Measurements from ENCODE around the gene KRTAP4-4. TPM values are rescaled to one million over a fixed set of nuclear protein-coding genes. Genes with fewer than 3 reads are reported as not detected.

The KRTAP4-4 gene
- total RNA-seq, 1 experiment from 2014 or later: not detected

DNA sequence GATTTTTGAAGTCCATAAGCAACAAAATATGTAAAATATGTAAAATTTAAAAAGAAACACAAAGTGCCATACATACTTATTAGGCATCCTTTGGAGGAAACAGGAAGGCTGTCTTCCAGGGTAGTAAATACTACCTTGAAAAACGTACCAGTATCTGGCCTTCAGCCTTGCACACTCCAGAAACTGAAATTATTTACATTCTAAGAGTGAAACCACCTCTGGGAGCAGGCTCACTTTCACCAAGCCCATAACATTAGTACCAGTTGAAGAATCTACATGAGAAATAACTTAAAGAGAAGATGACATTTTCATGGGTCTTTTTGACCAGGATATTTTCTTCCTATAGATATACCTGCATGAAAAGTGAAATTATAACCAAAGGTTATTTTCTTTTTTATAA lies 35.5 kb upstream of the KRTAP4-4 start:
- H2AFZ ChIP-seq (ENCODE audit: low read length): no peak overlapping the region
- no peak overlapping the region for H4K8ac ChIP-seq (replicated peaks; ENCODE audit: insufficient read length, low read depth, low read length)
- no peak overlapping the region for H2AK5ac ChIP-seq (ENCODE audit: insufficient read length, low read length)
- H2BK5ac ChIP-seq (ENCODE audit: insufficient read length, low read length): no peak overlapping the region
- no peak overlapping the region for H3K9ac ChIP-seq (ENCODE audit: extremely low read depth, insufficient read length, low read length)
- no peaks in the 10 kb centered on the region for H3K79me1 ChIP-seq (ENCODE audit: insufficient read depth, low read depth, low read length, poor library complexity, severe bottlenecking)
- H3K4me3 Mint-ChIP-seq: no peak overlapping the region
- H3K23ac ChIP-seq (ENCODE audit: insufficient read length, low read depth, low read length): no peak overlapping the region
- H2BK12ac ChIP-seq (ENCODE audit: insufficient read length, low read depth, low read length): no peak overlapping the region
- no peaks in the 10 kb centered on the region for H3K4me1 Mint-ChIP-seq
- TF ChIP-seq, protein P1, sequence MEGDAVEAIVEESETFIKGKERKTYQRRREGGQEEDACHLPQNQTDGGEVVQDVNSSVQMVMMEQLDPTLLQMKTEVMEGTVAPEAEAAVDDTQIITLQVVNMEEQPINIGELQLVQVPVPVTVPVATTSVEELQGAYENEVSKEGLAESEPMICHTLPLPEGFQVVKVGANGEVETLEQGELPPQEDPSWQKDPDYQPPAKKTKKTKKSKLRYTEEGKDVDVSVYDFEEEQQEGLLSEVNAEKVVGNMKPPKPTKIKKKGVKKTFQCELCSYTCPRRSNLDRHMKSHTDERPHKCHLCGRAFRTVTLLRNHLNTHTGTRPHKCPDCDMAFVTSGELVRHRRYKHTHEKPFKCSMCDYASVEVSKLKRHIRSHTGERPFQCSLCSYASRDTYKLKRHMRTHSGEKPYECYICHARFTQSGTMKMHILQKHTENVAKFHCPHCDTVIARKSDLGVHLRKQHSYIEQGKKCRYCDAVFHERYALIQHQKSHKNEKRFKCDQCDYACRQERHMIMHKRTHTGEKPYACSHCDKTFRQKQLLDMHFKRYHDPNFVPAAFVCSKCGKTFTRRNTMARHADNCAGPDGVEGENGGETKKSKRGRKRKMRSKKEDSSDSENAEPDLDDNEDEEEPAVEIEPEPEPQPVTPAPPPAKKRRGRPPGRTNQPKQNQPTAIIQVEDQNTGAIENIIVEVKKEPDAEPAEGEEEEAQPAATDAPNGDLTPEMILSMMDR (conservative IDR thresholded peaks at IDR 0.05): no peak
- H3K27me3 ChIP-seq (ENCODE audit: insufficient read depth, low read length): no peaks in the 10 kb centered on the region
- no peak overlapping the region for H3K14ac ChIP-seq (ENCODE audit: insufficient read depth, low read length)
- DNase-seq: no peak
- H3K27ac ChIP-seq (ENCODE audit: insufficient read length, low read depth, low read length): no peak overlapping the region
- WGBS (ENCODE audit: extremely low coverage, insufficient read length, low lambda C conversion rate): no CpG with 5 or more reads among the region's 1 CpG
- no peaks in the 10 kb centered on the region for H3K23me2 ChIP-seq (ENCODE audit: insufficient read length, low read depth, low read length, poor library complexity, severe bottlenecking)
- H3T11ph ChIP-seq (ENCODE audit: low read length): no peak overlapping the region
- H3K9me3 Mint-ChIP-seq: peaks cover 7 to 12% of the 10 kb centered on the region in 2 experiments; a peak in 4 of 5 replicates
- H3K56ac ChIP-seq (ENCODE audit: insufficient read length, low read depth, low read length): no peak overlapping the region
- H3K79me2 ChIP-seq (ENCODE audit: insufficient read depth, low read length): no peaks in the 10 kb centered on the region
- no peak overlapping the region for H2BK15ac ChIP-seq (ENCODE audit: low read depth, low read length)
- H4K20me1 ChIP-seq (ENCODE audit: control insufficient read depth, insufficient read depth, insufficient read length): no peaks in the 10 kb centered on the region
- H4K5ac ChIP-seq (ENCODE audit: insufficient read length, low read depth, low read length): no peak overlapping the region
- H3K18ac ChIP-seq (ENCODE audit: insufficient read length, low read depth, low read length): no peak overlapping the region
- no peak overlapping the region for H2BK120ac ChIP-seq (ENCODE audit: low read depth, low read length, poor library complexity, severe bottlenecking)
- 0 out of 7 replicates have a peak, but pooled peaks cover 0 to 3% (median 0%) of the 10 kb centered on the region in 3 experiments for H3K36me3 Mint-ChIP-seq (ENCODE audit: insufficient read depth in 1 of 3, low read depth in 3 of 3)
- H3K9me3 ChIP-seq (ENCODE audit: control insufficient read depth, low read depth, low read length): no peaks in the 10 kb centered on the region
- no peak overlapping the region for H3K4me2 ChIP-seq (ENCODE audit: insufficient read depth, insufficient read length, low read length)
- H4K91ac ChIP-seq (ENCODE audit: insufficient read length, low read depth, low read length): no peak overlapping the region
- H3K27ac Mint-ChIP-seq: no peak overlapping the region
- H3K4me1 ChIP-seq (ENCODE audit: insufficient read depth, low read length): no peaks in the 10 kb centered on the region
- no peak overlapping the region for H3K4ac ChIP-seq (ENCODE audit: low read depth, low read length)
- H3K27me3 Mint-ChIP-seq (ENCODE audit: low read depth): peaks cover 4% of the 10 kb centered on the region
- no peak overlapping the region for H2BK20ac ChIP-seq (ENCODE audit: low read depth, low read length, poor library complexity, severe bottlenecking)

Data from H9 (cell line).